Natural killer cell treated with Interleukin-12 subunit alpha and Interleukin-12 subunit beta and Interleukin-15 and Interleukin-18, amount 100 ng/mL, for 72 hours (primary cell): ENCODE measurements around the gene LONRF2. TPM values are rescaled to one million over a fixed set of nuclear protein-coding genes. Genes with fewer than 3 reads are reported as not detected.

ENCODE experiments used
- ATAC-seq, 2 donors: fragments of 150-1000 bp; cut with Tn5 transposase in 1 of 2; sonication (Bioruptor Pico), chemical (Tn5 transposase) in 1 of 2; 2 replicates each; pipeline ENCODE4 v1.10.0; 2021
- DNase-seq: peaks from one replicate; pipeline ENCODE4 v3.0.0; 2022; ENCODE audit warnings: low spot score
- H3K27ac Mint-ChIP-seq, 2 donors: 1 replicate in 1 of 2; 2 replicates in 1 of 2; pipeline ENCODE4 v1.8.0; 2022; ENCODE audit warnings: mixed read lengths in 2 of 2, mild to moderate bottlenecking in 1 of 2, moderate library complexity in 1 of 2
- H3K27me3 Mint-ChIP-seq, 2 donors: 1 replicate in 1 of 2; 2 replicates in 1 of 2; pipeline ENCODE4 v1.8.0; 2022; ENCODE audit warnings: mixed read lengths in 2 of 2
- H3K36me3 Mint-ChIP-seq: one replicate; pipeline ENCODE4 v1.8.0; 2022; ENCODE audit warnings: mixed read lengths
- H3K4me1 Mint-ChIP-seq, 2 donors: 1 replicate in 1 of 2; 2 replicates in 1 of 2; pipeline ENCODE4 v1.8.0; 2022; ENCODE audit warnings: low read depth in 2 of 2, mixed read lengths in 2 of 2, mild to moderate bottlenecking in 1 of 2
- H3K4me3 Mint-ChIP-seq: one replicate; pipeline ENCODE4 v1.8.0; 2022; ENCODE audit warnings: mixed read lengths
- H3K9me3 Mint-ChIP-seq: 2 replicates; pipeline ENCODE4 v1.8.0; 2022; ENCODE audit warnings: mixed read lengths
- total RNA-seq, 2 donors: library from RNA; stranded (reverse); gene quantifications; one replicate each; pipeline ENCODE4 v1.2.3, GENCODE V29; 2022

LONRF2 gene
- total RNA-seq, 2 donors from 2014 or later, result not detected

DNA sequence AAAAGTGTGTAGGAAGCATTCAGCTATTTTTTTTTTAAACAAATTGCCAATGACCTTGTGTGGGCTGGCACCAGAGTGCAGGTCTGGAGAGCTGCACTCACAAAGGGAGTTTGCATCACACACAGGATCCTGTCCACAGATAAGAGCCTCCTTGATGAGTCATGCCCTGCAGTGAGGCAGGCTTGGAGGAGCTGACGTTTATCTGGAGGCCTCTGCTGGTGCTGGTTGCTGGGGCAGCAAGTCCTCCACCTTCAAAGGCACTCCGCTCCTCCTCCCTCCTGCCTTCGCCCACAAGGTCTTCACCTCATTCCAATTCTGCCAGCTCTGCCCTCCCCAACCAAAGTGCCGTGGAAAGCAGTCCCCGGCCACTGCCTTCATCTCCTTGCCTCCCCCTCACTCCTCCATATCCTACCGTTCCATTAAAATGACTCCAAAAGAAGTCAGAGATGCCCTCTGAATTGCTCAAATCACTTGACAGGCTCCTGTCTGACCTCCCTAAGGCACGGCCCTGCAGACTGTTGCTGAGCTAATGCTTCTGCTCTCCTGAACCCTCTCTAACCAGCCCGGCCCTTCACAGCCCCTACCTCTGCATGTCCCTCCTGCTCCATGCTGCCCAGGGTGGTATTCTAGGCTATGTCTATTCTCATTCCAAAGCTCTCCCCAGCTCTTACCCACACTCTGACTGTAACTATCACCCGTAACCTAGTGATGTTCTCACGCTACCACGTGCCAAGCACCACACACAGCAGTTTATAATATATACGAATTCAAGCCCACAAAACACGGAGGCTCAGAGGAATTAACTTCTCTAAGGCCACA, 30.9 kb downstream of the LONRF2 start:
- no peak overlapping the region for H3K27ac Mint-ChIP-seq
- no peaks in the 10 kb centered on the region for H3K9me3 Mint-ChIP-seq
- no peak for DNase-seq
- peaks cover 11 to 18% of the 10 kb centered on the region in 2 donors for H3K27me3 Mint-ChIP-seq
- no peak overlapping the region for H3K4me3 Mint-ChIP-seq
- no peaks in the 10 kb centered on the region for H3K4me1 Mint-ChIP-seq
- ATAC-seq, result peak; percentile 60 to 73
- H3K36me3 Mint-ChIP-seq, result no peaks in the 10 kb centered on the region

GRCh38 chr2:100290718-100291151, 31.6 kb downstream of the LONRF2 start:
- Mint-ChIP-seq H3K4me1 (no peaks in the 10 kb centered on the region), H3K27me3 (peaks cover 6 to 15% of the 10 kb centered on the region in 2 donors), H3K36me3 (no peaks in the 10 kb centered on the region), H3K9me3 (no peaks in the 10 kb centered on the region), H3K27ac (no peak overlapping the region), H3K4me3 (no peak overlapping the region)
- ATAC-seq (no peak), DNase-seq (no peak)

DNA sequence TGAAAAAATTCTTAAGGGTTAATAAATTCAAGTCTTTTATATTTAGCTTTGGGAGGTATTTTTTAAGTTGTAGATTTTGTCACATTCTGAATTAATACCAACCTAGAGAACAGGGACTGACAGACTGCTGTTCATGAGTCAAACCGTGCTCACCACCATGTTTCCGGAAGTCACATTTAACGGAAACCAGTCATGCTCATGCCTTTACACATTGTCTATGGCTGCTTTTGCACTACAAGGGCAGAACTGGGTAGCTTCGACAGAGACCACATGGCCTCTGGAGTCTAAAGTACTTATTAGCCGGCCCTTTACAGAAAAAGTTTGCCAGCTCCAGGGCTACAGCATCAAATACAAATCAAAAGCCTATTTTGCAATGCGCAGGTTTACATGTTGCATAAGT, 33.3 kb downstream of the LONRF2 start:
- Mint-ChIP-seq H3K27ac (no peak overlapping the region), H3K9me3 (no peaks in the 10 kb centered on the region), H3K27me3 (peaks cover 0 to 11% of the 10 kb centered on the region in 2 donors), H3K4me3 (no peak overlapping the region), H3K4me1 (no peaks in the 10 kb centered on the region), H3K36me3 (no peaks in the 10 kb centered on the region)
- ATAC-seq, result peak in 1 of 2 donors; percentile 19
- DNase-seq, result no peak

DNA sequence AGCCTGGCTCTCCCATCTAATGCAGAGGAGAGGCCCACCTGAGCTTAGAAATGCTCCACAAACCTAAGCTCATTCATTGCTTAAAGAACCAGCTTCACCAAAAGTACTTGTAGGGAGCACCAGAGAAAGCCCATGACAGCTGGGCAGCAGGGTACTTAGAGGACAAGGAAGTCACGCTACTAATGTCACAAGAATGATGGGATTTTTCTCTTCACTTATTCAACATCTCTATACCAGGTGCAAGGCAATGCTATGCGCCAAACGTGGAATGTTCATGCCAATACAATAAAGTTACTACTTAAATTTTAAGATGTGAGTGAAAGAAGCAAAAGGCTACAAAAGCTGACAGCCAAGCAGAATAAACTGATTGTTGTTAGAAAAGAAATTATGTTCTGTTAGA, 36.0 kb downstream of the LONRF2 start:
- Mint-ChIP-seq H3K4me3 (no peak overlapping the region), H3K9me3 (no peaks in the 10 kb centered on the region), H3K27me3 (peaks cover 10 to 17% of the 10 kb centered on the region in 2 donors), H3K27ac (no peak overlapping the region), H3K36me3 (no peaks in the 10 kb centered on the region), H3K4me1 (peaks cover 0 to 3% of the 10 kb centered on the region in 2 donors)
- no peak for ATAC-seq
- DNase-seq, result no peak

DNA sequence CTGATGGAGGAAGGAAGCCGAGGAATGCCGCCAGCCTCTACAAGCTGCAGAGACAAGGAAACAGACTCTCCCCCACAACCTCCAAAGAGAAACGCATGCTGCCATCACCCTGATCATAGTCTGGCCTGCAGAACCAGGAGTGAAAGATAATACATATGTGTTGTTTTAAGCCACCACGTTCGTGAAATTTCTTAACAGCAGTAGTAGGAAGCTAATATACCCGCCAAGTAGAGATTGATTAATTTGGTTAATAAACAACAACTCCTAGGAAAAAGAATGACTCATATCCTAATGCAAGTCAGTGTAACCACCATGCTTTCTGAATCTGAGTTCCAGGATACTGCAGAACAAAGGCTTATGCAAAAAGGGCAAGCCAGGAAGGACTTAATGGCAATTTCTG, 36.6 kb downstream of the LONRF2 start:
- no peak for DNase-seq
- Mint-ChIP-seq H3K27ac (no peak overlapping the region), H3K27me3 (peaks cover 16 to 20% of the 10 kb centered on the region in 2 donors), H3K36me3 (no peaks in the 10 kb centered on the region), H3K9me3 (no peaks in the 10 kb centered on the region), H3K4me1 (peaks cover 0 to 4% of the 10 kb centered on the region in 2 donors), H3K4me3 (no peak overlapping the region)
- ATAC-seq, result no peak

GRCh38 chr2:100285011-100285410, 37.3 kb downstream of the LONRF2 start:
- H3K4me3 Mint-ChIP-seq, result no peak overlapping the region
- no peak overlapping the region for H3K27ac Mint-ChIP-seq
- H3K9me3 Mint-ChIP-seq, result no peaks in the 10 kb centered on the region
- peaks cover 19 to 23% of the 10 kb centered on the region in 2 donors for H3K27me3 Mint-ChIP-seq
- DNase-seq (no peak), ATAC-seq (no peak)
- no peaks in the 10 kb centered on the region for H3K36me3 Mint-ChIP-seq
- peaks cover 0 to 4% of the 10 kb centered on the region in 2 donors for H3K4me1 Mint-ChIP-seq

DNA sequence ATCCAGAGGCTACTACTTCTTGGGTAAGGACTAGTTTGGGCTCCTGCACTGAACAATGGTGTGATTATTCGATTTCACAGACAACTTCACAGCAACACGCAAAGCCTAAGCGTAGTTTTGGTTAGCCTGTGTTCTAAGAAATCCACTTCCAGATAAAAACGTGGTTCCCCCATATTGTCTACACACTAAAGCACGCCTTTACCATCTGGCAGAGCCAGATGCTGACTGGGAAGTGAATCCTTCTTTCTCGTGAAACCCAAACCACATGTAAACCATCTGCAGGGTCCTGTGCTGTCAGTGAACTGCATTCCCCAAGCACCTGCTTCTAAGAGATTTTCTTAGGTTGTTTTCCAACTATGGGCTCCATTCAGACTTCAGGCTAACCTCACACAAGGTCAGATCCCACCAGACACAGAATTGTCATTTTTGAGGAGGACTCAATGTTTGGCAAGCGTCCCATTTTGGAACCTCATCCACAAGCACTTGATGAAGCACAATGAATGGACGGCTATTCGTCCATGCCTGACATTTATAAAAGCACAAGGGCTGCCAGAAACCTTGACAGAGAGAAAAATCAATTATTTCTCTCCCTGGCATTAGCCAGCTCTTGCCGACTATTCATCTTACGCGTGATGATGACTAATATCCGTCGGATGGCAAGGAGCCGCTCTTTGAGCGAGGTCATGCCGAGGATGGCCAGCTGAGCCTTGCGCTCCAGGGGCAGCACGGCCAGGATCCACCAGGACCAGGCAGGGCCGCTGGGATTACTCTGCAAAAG, 38.4 kb downstream of the LONRF2 start:
- H3K4me3 Mint-ChIP-seq, result no peak overlapping the region
- H3K9me3 Mint-ChIP-seq, result no peaks in the 10 kb centered on the region
- no peaks in the 10 kb centered on the region for H3K36me3 Mint-ChIP-seq
- peaks cover 8 to 10% of the 10 kb centered on the region in 2 donors for H3K4me1 Mint-ChIP-seq
- ATAC-seq (no peak), DNase-seq (no peak)
- peaks cover 26 to 30% of the 10 kb centered on the region in 2 donors for H3K27me3 Mint-ChIP-seq
- no peak overlapping the region for H3K27ac Mint-ChIP-seq

DNA sequence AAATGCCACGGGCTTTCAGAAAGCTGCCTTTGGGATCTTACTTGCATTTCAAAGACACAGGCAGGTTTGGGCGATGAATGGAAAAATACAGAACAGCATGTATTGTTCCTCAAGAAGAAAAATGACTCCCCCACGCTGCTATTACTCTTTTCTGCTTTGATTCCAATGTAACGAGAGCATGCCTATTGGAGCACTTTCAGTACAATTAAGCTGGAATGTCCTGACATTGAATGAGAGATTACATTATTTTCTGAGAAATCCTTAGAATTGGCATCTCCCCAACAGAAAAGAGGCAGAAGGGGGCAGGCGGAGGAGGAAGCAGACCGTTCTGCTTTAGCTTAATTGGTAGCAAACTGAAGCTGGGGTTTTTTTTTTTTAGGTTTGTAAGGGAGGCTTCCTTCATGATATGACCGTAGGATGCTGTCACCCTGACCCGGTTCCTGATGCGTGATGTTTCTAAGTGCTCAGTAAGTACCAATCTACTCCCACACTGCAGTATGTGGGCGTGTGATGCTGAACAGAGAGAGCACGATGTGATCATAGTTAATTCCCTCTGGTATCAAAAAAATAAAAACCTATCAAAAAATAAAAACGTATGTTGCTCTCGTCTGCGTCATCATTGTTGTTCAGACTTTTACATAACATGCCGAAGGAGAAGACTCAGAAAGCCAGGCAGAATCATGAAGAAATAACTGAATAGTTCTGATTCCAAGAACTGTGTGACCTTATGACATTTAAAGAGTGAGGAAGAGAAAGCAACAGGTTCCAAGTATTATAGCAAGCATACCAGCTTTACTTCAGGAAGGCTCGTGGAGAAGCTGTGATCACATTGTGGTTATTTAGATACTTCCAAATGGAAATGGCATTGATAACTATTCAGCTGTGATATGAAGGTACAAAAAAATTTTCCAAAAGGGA, 40.5 kb downstream of the LONRF2 start:
- no peak for DNase-seq
- ATAC-seq, result no peak
- Mint-ChIP-seq H3K27me3 (peaks cover 18 to 41% of the 10 kb centered on the region in 2 donors), H3K4me3 (no peak overlapping the region), H3K9me3 (no peaks in the 10 kb centered on the region), H3K36me3 (no peaks in the 10 kb centered on the region), H3K4me1 (peaks cover 9 to 12% of the 10 kb centered on the region in 2 donors), H3K27ac (no peak overlapping the region)

- DNase-seq, result no peak
- Mint-ChIP-seq H3K27ac (no peak overlapping the region), H3K27me3 (peaks cover 18 to 41% of the 10 kb centered on the region in 2 donors), H3K9me3 (no peaks in the 10 kb centered on the region), H3K36me3 (no peaks in the 10 kb centered on the region), H3K4me3 (no peak overlapping the region), H3K4me1 (peaks cover 9 to 12% of the 10 kb centered on the region in 2 donors)
- no peak for ATAC-seq
Observed at GRCh38 chr2:100279586-100280534, 42.4 kb downstream of the LONRF2 start.

DNA sequence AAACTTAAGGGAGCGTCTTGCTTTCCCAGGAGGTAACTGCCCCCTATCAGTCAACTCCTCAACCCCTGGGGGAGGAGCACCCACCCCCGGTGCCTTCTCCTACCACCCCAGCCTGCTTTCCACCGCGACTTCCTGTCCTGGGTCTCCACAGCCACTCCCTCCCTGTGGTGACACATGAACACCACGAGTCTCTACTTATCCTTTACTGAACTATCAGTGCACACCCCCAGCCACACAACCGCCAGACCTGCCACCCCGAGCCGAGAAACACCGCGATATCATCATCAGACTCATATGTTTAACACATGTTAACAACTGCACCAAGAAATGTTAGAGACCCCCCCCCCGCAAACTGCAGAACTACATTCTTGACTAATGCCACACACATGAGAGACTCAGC, 43.3 kb downstream of the LONRF2 start:
- Mint-ChIP-seq H3K27ac (no peak overlapping the region), H3K4me3 (no peak overlapping the region), H3K4me1 (peaks cover 11 to 14% of the 10 kb centered on the region in 2 donors), H3K9me3 (no peaks in the 10 kb centered on the region), H3K36me3 (no peaks in the 10 kb centered on the region), H3K27me3 (peaks cover 18 to 41% of the 10 kb centered on the region in 2 donors)
- DNase-seq (no peak), ATAC-seq (peak; percentile 51 to 66)

- no peak for DNase-seq
- peaks cover 16 to 41% of the 10 kb centered on the region in 2 donors for H3K27me3 Mint-ChIP-seq
- no peak overlapping the region for H3K27ac Mint-ChIP-seq
- no peak for ATAC-seq
- no peaks in the 10 kb centered on the region for H3K9me3 Mint-ChIP-seq
- peaks cover 15 to 19% of the 10 kb centered on the region in 2 donors for H3K4me1 Mint-ChIP-seq
- no peaks in the 10 kb centered on the region for H3K36me3 Mint-ChIP-seq
- H3K4me3 Mint-ChIP-seq, result no peak overlapping the region
Observed at GRCh38 chr2:100278501-100278900, 43.8 kb downstream of the LONRF2 start.

DNA sequence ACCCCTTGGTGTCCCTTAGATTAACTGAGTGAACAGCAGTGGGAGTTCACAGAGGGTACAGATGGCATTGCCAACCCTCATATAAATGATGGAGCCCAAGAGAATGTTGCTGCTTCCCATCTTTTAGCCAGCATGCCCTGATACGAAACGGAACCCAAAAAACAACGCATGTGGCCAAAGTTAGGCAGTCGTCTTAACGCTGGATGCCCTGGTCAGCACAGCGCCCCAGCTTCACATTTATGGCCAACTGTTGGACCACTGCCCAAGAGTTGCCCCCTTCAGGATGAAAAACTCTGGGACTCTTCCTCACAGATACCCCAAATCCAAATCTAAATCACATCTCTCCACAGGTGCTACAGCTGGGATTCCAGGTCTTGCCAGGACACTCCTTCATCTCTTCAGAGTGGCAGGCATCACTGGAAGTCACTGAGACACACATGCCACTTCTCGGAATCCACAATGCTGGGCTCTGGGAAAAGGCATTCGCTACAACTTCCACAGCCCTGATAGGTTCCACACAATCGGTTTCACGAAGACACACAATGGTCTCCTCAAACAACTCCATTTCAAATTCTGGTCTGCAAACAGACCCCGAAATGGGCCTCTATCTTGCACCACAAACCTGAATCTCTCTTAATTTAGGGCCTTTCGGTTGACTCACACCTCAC, 44.6 kb downstream of the LONRF2 start:
- H3K9me3 Mint-ChIP-seq, result no peaks in the 10 kb centered on the region
- H3K27me3 Mint-ChIP-seq, result peaks cover 16 to 41% of the 10 kb centered on the region in 2 donors
- peaks cover 15 to 20% of the 10 kb centered on the region in 2 donors for H3K4me1 Mint-ChIP-seq
- no peak overlapping the region for H3K4me3 Mint-ChIP-seq
- DNase-seq (no peak), ATAC-seq (no peak)
- H3K27ac Mint-ChIP-seq, result no peak overlapping the region
- no peaks in the 10 kb centered on the region for H3K36me3 Mint-ChIP-seq
